Measurements from ENCODE around the gene PHLPP1.

DNA sequence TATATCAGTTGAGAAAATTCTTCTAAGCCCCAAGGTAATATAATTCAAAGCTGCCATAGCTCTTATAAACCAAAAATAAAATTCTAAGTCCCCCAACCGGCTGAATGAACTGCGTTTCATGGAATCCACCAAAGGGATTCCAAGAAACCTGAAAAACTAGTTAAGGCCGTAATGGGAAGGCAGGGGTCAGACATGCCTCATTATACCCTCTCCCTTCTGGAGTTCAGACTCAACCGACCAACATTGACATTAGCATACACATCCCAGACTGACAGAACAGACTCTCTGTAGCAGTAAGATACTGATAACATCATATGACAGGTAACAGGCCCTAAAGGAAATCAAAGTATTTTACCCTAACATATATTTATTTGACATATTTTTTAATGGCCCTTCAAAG is 31.4 kb upstream of the PHLPP1 start:
- TF ChIP-seq, protein P1, sequence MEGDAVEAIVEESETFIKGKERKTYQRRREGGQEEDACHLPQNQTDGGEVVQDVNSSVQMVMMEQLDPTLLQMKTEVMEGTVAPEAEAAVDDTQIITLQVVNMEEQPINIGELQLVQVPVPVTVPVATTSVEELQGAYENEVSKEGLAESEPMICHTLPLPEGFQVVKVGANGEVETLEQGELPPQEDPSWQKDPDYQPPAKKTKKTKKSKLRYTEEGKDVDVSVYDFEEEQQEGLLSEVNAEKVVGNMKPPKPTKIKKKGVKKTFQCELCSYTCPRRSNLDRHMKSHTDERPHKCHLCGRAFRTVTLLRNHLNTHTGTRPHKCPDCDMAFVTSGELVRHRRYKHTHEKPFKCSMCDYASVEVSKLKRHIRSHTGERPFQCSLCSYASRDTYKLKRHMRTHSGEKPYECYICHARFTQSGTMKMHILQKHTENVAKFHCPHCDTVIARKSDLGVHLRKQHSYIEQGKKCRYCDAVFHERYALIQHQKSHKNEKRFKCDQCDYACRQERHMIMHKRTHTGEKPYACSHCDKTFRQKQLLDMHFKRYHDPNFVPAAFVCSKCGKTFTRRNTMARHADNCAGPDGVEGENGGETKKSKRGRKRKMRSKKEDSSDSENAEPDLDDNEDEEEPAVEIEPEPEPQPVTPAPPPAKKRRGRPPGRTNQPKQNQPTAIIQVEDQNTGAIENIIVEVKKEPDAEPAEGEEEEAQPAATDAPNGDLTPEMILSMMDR (IDR thresholded peaks at IDR 0.05): no peak
- TF ChIP-seq POLR2A (IDR thresholded peaks at IDR 0.05): no peak

Data from Peyer's patch (tissue), 4 donors.